B cell (primary cell): ENCODE data around the gene TCERG1L.

Experiments
- EZH2 ChIP-seq: IDR thresholded peaks from 2 replicates; pipeline ENCODE4 v1.6.1; 2012; ENCODE audit warnings: borderline replicate concordance, low read depth, mild to moderate bottlenecking, moderate library complexity, low read length; ENCODE audit not compliant: insufficient read depth, poor library complexity, severe bottlenecking
- TF ChIP-seq, protein P1 (sequence below): fragments of 200-600 bp; IDR thresholded peaks from one replicate; pipeline ENCODE4 v1.8.0; 2022; ENCODE audit warnings: antibody characterized with exemption, mild to moderate bottlenecking

- no peak for TF ChIP-seq EZH2
- TF ChIP-seq, protein P1, sequence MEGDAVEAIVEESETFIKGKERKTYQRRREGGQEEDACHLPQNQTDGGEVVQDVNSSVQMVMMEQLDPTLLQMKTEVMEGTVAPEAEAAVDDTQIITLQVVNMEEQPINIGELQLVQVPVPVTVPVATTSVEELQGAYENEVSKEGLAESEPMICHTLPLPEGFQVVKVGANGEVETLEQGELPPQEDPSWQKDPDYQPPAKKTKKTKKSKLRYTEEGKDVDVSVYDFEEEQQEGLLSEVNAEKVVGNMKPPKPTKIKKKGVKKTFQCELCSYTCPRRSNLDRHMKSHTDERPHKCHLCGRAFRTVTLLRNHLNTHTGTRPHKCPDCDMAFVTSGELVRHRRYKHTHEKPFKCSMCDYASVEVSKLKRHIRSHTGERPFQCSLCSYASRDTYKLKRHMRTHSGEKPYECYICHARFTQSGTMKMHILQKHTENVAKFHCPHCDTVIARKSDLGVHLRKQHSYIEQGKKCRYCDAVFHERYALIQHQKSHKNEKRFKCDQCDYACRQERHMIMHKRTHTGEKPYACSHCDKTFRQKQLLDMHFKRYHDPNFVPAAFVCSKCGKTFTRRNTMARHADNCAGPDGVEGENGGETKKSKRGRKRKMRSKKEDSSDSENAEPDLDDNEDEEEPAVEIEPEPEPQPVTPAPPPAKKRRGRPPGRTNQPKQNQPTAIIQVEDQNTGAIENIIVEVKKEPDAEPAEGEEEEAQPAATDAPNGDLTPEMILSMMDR: no peak
These were observed 245.7 kb downstream of the TCERG1L start for GRCh38 chr10:131065673-131066305.
